GM19238 (cell line): ENCODE measurements around the gene MRGPRD.
"Not testable (repeated sequence)": the region's sequence is repeated elsewhere in the genome, so short reads cannot be mapped to it uniquely, and the experiment has no call there.

Source experiments
- DNase-seq: peaks from one replicate; pipeline ENCODE4 v3.0.0; 2011; ENCODE audit warnings: low spot score; ENCODE audit not compliant: insufficient read length

Gene MRGPRD

DNA sequence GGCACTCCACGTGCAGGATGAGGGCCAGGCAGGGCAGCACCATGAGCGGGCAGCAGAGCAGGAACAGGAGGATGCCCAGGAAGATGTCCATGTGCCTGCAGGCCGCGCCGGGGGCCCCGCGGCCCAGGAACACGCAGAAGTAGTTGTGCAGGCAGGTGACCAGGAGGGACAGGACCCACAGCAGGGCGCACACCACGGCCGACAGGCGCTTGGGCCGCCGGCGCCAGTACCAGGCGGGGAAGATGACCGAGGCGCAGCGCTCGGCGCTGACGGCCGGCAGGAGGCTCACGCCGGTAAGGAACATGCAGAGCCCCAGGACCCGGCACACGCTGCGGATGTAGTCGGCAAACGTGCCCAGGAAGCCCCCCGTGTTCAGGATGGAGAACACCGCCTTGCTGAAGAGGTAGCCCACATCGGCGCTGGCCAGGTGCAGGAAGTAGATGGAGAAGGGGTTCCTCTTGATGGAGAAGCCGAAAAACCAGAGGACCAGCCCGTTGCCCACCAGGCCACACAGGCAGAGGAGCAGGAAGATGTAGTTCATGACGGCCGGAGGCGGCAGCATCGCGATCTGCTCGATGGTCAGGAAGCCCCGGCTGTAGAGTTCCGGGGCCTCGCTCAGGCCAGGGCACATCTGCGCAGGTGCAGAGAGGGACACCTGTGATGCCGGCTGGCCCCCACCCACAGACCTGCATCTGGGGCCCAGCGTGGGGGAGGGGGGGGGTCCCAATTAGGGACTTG lies 25.0 kb upstream of the MRGPRD start:
- no peak for DNase-seq

- DNase-seq, result no peak
Measured at GRCh38 chr11:69005183-69005630, 24.4 kb upstream of the MRGPRD start.

DNA sequence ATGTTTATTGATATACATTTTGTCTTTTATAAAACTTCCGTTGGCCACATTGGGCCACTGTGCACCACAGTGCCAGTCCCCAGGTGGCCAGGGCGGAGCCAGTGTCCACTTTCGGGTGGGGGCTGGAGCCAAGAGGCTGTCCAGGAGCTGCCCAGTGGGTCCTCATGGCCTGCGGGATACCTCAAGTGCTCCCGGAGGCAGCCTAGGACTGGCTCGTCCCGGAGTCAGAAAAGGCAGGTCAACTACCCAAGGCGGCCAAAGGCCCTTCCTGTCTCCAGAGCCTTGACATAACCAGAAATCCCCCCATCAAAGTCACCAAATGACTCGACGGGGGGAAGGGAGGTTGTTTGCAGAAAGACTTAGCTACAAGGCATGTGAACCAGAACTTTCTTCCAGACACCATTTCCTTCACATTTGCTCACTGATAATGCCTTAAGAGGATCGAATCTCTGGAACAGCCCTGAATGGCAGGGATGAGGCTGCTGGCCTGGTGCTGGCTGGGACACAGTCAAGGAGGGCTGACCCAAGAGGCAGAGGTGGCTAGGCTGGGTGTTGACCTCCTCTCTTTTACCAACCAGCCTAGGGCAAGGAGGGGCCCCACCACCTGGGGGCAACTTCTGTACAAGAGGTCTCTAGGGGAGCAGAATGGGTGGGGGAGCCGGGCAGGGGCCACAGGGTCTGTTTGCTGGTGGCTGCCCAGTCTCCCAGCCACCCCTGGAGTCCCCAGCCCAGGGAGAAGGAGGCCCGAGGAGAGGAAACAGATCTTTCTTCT lies 23.8 kb upstream of the MRGPRD start:
- no peak for DNase-seq

- DNase-seq, result no peak
Measured at GRCh38 chr11:69003866-69004367, 23.1 kb upstream of the MRGPRD start.

GRCh38 chr11:69003301-69003865 lies 22.6 kb upstream of the MRGPRD start:
- DNase-seq, result no peak

- DNase-seq, result no peak
Measured at GRCh38 chr11:69002570-69003231, 21.9 kb upstream of the MRGPRD start.

DNA sequence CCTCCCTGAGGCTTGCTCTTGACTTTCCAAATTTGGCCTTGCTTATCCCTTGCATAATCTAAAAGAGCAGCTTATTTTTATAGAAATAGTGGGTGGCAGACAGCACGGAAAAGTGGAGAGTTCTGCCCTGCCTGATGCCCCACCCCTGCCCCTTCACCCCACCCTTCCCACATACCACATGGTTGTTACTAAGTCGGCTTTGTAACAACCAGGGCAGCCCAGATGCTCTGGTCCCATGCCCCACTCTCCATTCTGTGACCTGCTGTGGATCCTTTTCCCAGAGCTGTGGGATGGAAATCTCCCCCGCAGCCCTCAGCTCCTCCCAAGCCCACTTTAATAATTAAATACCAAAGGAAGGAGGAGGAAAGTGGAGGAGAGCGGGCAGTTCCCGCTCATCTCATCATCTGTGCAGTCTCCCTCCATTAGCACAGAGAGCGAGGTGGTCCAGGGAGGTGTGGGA lies 21.4 kb upstream of the MRGPRD start:
- no peak for DNase-seq

DNA sequence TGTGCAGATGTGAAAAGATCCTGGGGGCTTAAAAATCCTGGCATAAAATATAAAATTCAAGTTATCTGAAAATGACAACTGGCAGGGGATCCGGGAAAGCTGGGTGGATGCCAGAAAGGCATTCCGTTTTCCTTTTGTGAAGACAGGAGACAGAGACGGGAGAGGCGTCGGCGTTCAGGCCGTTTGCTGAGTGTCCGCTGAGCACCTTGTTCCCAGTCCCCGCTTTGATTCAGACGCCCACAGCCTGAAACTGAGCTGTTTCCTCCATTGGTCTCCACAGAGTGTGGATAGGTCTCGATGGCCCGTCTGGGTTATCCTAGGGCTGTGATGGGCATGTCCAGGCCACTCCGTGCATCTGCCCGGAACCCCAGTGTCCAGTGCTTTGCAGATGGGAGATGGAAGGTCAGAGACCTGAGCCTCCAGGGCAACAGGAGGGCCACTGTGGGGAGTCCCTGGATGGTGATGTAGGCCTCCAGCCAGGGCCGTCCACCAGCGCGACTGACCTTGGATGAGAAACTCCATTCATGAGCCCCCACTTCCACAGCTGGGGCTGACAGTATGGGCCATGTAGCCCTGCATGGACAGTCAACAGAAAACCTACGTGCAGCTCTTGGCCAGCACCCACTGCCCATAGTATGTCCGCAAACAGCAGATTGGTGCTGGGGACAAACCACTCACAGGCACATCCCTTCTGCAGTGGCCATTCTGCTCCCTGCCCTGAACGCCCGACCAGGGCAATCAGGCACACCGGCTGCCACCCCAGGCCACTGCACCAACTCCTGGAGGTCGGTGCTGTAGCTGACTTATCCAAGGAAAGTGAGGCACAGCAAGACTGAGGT lies 20.7 kb upstream of the MRGPRD start:
- no peak for DNase-seq

DNA sequence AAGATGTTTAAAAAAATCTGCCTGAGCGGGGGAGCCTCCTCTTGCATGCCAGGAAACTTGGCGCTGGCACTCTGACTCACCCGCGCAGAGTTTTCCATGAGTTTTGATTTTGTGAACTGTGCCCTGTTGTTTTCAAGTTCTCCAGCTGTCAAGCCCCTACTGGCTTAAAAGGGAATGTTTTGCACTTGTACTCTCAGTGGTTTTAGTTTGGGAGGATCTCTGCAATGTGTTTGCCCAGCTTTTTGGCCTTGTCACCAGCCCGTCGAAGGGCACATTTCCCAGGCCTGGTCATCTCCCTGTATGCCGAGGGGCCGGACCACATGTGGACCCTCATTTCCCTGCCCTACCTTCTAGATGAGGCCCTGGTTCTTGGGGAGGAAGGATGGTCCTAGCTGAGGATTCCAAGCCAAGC lies 20.1 kb upstream of the MRGPRD start:
- no peak for DNase-seq

DNA sequence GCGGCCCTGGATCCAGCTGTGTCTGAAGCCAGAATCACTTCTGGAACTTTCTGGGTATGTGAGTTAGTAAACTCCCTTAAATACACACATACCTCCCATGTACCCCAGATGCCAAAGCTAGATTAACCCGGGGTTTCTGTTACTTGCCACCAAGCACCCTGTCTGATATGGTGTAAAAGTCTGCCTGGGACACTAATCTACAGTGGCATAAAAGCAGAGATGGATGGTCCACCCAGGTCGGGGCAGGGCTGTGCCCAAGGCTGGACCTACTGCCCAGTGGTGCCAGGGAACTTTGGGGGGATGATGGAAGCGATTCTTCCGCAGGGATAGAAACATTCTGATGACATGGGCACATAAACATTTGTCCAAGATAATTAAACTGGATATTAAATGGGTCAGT lies 19.6 kb upstream of the MRGPRD start:
- no peak for DNase-seq

DNA sequence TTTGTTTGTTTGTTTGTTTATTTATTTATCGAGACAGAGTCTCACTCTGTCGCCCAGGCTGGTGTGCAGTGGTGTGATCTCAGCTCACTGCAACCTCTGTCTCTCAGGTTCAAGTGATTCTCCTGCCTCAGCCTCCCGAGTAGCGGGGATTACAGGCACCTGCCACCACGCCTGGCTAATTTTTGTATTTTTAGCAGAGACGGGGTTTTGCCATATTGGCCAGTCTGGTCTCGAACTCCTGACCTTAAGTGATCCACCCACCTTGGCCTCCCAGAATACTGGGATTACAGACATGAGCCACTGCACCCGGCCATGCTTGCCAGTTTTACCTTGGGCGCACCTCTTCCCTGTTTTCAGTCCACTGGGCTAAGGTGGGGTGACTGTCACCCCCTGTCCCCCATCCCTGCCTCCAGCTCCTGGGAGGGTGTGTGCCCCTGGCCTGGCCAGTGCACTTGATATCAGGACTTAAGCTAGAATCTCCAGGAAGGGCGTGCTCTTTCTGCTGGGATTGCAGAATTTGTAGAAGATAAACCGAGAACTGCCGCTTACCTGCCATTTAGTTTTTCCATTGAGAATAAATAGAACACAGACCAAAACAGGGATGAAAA lies 19.1 kb upstream of the MRGPRD start:
- DNase-seq, result not testable (repeated sequence)

DNA sequence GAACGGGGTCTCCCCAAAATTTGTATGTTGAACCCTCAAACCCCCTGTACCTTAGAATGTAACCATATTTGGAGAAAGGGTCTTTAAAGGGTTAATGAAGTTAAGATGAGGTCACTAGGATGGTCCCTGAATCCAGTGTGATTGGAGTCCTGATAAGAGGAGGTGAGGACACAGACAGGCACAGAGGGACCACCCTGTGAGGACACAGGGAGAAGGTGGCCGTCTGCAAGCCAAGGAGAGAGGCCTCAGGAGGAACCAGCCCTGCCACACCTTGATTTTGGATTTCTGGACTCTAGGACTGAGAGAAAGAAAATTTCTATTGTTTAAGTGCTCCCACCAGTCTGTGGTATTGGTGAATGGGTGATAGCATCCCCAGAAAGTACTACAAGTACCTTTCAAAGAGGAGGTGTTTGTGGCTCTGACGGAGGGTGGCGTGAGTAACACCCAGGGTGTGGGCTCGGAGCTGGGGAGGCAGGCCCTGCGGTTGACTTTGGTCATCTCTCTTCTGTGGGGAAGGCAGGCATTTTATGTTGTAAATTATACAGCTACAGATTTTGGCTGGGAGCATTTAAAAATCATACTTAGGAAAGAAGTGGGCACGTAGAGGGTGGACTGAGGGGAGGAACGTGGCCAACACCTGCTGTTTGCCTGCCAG lies 18.4 kb upstream of the MRGPRD start:
- no peak for DNase-seq

DNA sequence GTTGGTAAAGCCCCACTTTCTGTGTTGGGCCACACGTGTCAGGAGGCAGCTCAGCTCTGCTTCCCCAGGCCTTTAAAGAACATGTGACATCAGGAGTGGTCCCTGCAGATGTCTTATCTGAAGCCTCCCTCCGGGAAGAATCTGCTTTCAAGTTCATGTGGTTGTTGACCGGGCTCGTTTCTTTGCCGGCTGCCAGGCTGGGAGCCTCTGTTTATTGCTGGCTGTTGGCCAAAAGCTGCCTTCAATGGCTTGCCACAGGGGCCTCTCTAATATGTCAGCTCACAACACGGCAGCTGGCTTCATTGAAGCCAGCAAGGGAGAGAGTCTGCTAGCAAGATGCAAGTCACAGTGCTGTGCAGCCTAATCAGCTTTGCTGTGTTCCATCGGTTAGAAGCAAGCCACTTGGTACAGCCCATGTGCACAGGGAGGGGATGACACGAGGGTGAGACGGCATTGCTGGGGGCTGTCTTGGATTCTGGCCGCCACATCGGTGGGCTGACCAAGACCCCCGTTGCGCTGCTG lies 17.7 kb upstream of the MRGPRD start:
- DNase-seq, result no peak

DNA sequence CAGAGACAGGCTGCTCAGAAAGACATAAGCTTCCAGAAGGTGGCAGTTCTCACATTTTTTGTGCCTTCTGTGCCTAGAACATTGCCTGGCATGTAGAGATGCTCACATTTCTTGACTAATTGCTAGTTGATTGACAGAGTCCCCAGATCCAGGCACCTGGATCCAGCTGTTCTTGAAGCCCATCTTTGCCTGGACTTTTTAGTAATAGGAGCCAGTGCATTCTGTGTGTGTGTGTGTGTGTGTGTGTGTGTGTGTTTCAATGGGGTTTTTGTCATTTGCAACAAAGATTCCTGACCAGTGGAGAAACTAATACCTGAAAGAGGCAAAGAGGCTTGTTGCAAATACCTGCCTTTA lies 17.2 kb upstream of the MRGPRD start:
- DNase-seq, result no peak

DNA sequence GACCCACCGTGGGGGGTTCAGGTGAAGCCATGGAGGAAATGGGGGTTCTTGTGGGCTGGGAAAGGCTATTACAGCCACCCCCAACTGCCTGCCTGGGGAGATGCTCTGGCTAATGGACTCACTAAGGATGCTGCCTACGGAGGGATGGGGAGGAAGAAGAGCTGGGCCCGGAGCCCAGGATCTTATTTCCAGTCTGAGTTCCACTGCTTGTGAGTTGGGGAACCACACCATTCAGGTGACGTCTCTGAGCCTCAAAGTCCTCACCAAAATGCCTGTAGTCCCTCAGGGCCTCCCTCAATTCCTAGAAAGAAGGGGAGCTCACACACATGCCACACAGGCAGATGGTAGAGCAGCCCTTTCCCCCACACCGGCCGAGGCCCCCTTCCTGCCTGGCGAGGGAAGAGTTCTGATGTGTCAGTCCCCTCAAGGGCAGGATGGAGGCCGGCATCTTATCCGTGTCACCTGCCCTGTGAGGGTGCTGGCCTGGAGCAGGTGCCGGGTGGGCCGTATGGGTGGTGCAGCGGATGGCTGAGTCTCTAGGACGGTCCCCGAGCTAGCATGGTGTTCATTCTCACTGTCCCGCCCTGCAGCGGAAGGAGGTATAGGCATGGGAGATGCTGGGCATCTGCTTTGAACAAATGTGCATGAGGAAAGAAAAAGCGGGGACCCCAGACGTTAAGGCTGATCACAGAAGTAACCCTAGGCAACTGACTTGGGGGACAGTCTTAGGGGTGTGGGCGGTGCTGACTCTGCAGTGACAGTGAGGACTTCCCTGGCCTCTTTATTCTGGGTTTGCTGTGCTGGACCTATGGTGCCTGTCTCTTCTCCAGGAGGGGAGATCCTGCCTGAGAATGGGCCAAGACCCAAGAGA lies 16.6 kb upstream of the MRGPRD start:
- DNase-seq, result no peak

- DNase-seq, result no peak
Measured at GRCh38 chr11:68996376-68997123, 15.8 kb upstream of the MRGPRD start.

DNA sequence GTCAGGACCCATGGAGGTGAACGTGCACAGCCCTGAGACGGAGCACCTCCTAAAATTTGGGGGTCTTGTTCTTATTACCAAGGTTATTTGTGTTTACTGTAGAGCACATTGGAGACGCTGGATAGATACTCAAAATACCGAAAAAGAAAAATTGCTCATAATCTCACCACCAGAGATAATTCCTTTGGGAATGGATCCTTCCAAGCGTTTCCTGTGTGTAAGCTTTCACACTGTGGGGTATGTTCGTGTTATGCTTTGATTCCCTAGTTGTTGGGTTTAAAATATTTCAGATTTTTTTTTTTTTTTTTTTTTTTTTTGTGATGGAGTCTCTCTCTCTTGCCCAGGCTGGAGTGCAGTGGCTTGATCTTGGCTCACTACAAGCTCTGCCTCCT lies 14.1 kb upstream of the MRGPRD start:
- no peak for DNase-seq
